Measurements from ENCODE around the gene TMEM163. TPM values are rescaled to one million over a fixed set of nuclear protein-coding genes. Genes with fewer than 3 reads are reported as not detected.
"Not testable (repeated sequence)": the region's sequence is repeated elsewhere in the genome, so short reads cannot be mapped to it uniquely, and the experiment has no call there.

Gene TMEM163
- polyA plus RNA-seq, 3 donors: 1.7 to 2.3 (median 1.8) TPM

DNA sequence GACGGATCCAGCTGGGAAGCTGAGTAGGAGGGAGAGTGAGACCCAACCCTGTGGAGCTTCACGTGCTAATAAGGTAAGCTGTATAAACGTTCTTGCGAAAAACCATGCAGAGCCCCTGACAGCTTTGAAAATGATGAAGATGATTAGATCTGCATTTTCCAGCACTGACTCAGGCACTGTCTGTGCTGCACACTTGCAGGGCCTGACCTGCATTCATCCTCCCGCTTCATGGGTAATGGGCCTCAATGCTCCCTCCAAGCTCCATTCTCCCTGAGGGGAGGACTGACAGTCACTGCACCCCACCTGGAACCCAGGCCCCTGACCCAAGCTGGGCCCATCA lies 205.4 kb downstream of the TMEM163 start:
- no peak for DNase-seq (ENCODE audit: extremely low read depth in 1 of 11, low read depth in 9 of 11, low spot score in 4 of 11)

DNA sequence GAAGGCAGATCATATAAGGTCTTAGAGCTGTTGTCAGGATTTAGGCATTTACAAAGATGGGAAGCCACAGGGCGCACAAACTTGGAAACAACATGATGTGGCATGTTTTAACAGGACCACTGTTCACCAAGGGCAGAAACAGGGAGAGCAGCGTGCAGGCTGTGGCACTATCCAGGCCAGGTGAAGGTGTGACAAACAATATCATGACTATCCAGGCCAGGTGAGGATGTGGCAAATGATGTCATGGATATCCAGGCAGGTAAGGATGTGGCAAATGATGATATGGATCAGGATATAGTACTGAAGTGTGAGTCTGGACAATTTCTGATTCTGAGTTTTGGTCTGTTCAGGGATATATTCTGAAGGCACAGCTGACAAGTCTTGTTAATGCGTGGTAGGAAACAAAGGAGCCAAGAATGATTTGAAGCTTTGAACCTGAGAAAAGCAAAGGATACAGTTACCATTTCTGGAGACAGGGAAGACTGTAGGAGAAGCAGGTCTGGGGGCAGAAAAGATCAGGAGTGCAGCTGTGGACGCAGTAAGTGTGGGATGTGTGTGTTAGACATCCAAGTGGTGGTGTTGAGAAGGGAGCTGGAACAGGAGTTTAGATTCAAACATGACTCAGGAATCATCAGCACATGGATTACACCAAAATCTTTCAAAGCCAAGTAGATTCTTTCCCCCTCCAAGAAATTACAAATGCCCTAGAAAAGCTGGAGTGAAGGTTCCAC lies 205.9 kb downstream of the TMEM163 start:
- no peak for DNase-seq (ENCODE audit: extremely low read depth in 1 of 11, low read depth in 9 of 11, low spot score in 4 of 11)

DNA sequence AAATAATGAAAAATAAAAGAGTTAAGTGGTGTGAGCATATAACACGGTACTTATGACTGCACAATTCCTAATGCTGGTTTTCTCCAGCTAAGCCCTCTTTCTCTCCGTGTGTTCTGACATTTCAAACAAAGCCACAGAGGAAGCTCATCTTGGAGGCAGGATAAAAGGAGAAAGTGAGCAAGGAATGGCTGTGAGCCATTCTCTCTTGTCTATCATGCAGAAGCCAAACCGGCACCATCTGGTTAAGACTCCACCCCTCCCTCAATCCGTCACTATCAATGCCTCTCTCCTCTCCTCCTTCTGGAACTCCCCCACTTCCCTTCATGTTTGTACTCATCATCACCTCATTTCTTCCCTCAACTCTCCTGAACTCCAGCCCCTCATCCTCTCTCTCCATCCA lies 210.4 kb downstream of the TMEM163 start:
- DNase-seq (ENCODE audit: extremely low read depth in 1 of 11, low read depth in 9 of 11, low spot score in 4 of 11): no peak

DNA sequence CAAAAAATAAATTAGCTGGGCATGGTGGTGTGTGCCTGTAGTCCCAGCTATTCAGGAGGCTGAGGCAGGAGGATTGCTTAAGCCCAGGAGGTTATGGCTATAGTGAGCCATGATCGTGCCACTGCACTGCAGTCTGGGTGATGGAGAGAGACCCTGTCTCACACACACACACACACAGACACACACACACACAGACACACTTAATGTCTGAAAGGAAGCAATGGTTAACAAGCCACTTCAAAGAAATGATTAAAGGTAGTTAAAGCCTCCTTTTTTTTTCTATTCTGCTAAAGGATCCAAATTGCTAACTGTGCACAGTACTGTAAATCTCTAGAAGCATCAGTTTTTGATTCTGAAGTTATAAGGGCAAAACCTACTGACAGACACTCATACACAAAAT lies 211.1 kb downstream of the TMEM163 start:
- no peak for DNase-seq (ENCODE audit: extremely low read depth in 1 of 11, low read depth in 9 of 11, low spot score in 4 of 11)

DNA sequence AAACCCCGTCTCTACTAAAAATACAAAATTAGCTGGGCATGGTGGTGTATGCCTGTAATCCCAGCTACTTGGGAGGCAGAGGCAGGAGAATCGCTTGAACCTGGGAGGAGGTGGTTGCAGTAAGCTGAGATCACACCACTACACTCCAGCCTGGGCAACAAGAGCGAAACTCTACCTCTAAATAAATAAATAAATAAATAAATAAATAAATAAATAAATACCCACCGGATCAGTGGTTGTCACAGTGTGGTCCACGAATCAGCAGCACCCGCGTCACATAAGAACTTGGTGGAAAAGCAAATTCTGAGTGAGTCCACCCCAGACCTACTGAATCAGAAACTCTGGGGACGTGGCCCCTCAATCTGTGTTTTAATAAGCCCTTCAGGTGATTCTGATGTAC lies 211.6 kb downstream of the TMEM163 start:
- not testable (repeated sequence) for DNase-seq (ENCODE audit: extremely low read depth in 1 of 11, low read depth in 9 of 11, low spot score in 4 of 11)

DNA sequence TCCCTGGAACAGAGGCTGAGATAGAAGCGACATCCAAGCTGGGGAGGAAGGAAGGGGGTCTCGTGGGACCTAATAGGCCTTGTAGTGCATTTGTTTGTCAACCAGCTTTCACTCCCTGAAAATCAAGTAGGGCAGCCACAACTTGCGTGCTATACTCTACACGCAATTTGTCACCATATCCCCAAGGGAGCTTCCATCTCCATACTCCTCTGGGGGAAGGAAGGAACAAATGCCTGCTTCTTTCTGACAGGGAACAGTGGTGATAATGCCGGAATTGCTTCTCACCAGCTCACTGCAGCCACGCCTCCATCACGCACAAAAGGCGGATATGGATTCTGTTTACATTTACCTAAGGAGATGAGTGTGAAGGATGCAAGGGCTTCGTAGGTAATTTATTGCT lies 213.4 kb downstream of the TMEM163 start:
- DNase-seq (ENCODE audit: extremely low read depth in 1 of 11, low read depth in 9 of 11, low spot score in 4 of 11): no peak

DNA sequence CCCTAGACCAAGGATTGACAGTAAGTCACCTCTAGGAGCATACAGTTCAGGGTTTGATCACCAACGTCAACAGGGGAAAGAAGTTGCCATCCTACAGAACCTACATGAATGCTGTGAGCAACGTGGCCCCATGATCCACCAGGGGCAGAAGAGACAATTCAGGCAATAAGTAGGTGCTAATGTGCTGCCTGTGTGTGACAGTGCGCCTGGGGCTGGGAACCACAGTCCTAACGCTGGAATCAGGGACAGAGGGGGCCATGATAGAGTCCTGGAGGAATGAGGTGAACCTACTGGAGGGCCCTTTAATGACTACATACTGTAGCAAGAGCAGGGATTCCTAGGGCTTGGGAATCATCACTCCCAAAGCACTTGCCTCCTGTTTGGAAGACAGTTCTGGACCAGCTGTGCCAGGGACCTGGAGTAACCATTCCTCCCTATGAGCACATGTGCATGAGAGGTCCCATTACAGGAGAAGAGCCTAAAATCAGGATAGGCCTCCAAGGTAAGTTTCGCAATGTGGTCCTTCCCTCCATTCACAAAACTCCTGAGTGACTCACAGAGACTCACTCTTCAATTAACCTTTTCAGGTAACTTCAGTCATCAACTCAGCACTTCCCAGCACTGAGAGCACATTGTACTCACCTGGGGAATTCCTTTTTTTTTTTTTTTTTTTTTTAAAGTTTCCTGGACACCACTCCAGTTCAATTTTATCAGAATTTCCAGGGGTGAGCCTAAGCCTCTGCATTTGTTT lies 214.0 kb downstream of the TMEM163 start:
- no peak for DNase-seq (ENCODE audit: extremely low read depth in 1 of 11, low read depth in 9 of 11, low spot score in 4 of 11)

DNA sequence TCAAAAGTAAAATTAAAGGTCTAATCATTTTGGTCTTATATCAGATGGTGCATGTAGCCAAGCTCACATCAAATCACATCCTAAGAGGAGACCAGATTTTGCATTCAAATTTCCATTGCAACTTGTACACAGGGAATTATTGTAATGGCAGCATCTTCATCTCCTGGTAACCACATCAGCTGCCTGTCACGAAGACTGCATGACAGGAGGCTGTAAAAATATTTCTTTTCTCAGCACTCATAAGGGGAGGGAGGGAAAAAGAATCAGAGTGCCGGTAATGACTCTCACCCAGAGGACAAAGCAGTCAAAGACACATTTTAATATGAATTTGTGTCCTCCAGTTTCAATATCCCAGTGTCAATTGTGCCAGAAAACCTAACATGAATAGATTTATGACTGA lies 216.7 kb downstream of the TMEM163 start:
- no peak for DNase-seq (ENCODE audit: extremely low read depth in 1 of 11, low read depth in 9 of 11, low spot score in 4 of 11)

DNA sequence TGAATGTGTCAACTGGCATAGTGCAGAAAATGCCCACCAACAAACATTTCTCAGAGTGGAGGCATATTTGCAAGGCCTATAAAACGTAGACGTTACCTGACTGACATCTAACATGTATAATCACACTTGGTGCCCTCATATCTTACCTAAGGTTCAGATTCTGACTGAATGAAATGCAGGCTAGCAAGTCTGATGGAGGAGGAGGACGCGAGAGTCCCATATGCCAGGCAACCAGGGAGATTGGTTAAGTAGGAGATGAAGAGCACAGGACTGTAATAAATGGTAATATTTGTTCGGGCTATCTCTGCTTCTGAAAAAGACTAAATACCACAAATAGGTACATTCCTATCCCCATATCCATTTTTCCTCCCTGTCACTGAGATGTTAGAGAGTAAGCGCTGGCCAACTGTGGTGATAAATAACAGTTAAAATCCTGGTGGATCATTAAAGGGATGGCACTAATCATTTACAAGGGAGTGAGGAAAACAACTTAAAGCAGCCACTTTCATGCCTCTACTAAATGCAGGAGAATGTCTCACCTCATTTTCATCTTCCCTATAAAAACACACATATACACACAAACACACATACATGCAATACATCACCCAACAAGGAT lies 217.2 kb downstream of the TMEM163 start:
- no peak for DNase-seq (ENCODE audit: extremely low read depth in 1 of 11, low read depth in 9 of 11, low spot score in 4 of 11)

DNA sequence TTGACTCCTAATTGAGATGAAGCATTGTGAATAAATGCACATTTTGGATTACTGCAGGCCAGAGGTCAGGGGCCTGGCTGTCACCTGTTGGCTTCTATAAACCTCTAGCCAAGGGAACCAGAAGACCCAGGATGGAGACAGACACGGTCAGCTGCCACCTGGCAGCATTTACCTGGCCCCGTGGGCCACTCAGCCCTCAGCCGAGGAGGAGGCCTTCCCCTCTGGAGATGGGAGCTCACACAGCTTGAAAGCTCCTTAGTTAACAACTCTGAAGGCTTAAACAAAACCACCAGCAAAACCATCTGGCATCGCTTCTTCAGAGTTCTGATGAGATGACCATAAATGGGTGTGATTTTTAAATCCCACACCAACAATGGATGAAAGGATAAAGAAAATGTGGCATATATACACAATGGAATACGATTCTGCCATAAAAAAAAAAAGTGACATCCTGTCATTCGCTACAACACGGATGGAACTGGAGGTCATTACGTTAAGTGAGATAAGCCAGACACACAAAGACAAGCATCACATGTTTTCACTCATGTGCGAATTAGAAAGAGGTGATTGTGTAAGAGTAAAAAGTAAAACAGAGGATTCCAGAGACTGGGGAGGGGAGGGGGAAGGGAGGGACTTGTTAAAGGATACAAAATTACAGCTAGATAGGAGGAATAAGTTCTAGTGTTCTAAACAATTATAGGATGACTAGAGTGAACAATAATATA lies 218.4 kb downstream of the TMEM163 start:
- no peak for DNase-seq (ENCODE audit: extremely low read depth in 1 of 11, low read depth in 9 of 11, low spot score in 4 of 11)

DNA sequence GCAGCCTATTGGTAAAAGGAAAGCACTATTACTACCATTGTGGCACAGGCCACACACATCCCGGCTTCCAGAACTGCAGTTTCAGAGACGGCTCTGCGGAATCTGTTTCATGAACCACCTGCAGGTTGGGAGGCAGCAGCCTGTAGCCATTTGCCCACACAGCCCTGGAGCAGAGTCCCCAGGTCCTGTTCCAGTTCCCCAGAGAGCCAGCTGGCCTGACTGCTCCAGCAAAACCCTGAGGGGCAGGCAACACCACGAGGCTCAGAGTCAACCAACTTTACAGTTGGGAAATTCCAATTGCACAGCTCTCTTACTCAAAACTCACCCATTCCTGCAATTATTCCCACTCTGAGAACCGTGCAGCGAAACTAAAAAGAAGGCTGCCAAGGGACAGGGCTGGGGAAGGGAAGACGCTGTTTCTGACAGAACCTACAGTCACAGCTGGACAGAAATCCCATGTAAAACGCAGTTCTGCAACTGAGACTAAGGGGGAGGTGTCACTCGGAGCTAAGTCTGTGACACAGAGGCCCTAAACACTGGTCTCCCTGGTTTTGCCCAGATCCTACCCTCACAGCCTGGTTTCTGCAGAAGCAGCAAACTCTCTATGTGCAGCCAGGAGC lies 219.4 kb downstream of the TMEM163 start:
- no peak for DNase-seq (ENCODE audit: extremely low read depth in 1 of 11, low read depth in 9 of 11, low spot score in 4 of 11)

DNA sequence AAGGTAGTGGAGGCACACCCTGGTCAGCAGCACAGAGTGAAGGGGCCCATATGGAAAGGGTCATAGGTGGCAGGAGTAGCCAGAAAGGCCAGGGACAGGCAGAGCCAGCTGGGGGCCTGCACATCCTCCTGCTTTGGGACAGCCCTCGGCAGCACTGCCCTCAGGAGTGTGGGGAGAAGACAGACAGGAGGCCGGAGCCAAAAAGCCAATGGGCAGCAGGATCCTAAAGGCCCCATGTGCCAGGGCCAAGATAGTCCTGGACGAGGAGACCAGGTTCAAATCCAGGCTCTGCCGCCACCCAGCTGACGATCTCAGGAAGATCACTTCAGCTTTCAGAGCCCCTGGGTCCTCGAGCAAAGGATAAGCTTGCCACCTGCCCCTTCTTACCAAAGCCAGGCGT lies 220.1 kb downstream of the TMEM163 start:
- no peak for DNase-seq (ENCODE audit: extremely low read depth in 1 of 11, low read depth in 9 of 11, low spot score in 4 of 11)

DNA sequence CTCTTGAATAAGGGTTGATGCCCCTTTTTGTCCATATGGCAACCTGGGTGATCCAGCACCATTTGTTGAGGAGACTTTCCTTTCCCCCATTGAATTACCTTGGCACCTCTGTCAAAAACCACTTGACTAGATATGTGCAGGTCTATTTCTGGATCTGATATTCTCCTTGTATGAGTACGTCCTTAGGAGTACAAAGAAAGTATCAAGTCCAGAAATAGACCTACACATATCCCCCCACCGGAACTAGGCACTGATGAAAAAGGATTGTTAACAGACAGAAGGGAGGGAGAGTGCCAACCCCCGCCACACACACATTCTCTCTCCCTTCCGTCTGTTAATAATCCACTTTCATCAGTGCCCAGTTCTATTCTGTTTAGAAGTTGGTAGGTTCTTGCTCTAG lies 225.0 kb downstream of the TMEM163 start:
- DNase-seq (ENCODE audit: extremely low read depth in 1 of 11, low read depth in 9 of 11, low spot score in 4 of 11): no peak

DNA sequence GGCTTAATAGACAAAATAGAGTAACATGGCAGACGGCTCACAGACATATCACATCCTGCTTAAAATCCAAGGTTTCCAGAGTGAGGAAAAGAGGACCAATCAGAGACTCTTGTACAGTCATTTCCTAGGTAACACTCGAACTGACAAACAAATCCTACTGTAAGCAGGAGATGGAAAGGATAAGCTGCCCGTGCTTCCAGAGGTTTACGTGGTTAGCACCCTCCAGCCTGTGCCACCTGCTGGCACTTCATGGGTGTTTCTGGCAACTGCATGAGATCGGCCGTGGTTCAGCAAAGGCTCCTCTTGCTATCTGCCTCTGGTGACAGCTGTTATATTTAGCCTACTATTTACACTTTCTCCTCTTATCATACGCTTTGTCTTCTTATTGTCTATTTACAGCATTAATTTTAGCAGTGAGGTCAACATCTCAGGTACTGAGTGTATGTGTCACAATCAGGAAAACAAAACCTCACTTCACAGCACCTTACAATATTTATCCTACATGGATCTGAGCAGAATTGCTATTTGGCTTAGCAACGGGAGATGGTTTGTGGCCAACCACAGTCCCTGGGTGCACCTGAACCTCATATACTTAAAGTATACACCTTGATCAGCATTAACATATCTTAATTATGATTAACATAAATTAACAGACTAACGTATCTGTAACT lies 226.9 kb downstream of the TMEM163 start:
- no peak for DNase-seq (ENCODE audit: extremely low read depth in 1 of 11, low read depth in 9 of 11, low spot score in 4 of 11)

DNA sequence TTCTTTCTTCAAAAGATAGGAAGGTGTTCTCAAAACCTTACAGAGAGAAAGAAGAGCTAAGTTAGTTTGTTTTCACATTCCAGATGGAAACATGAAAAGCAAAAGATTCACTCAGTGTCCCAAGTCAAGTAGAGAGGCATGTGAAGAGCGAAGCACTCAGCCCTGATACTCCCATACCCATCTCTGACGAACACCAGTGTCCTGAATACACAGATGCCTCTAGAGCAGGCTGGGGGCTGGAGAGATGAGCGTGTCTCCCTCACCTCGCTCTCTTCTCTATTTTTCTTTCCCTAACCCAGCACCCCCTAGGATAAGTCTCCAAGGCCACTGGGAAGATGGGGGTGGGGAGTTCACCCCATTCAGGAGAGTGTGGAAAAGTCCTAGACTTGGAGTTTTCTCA lies 227.8 kb downstream of the TMEM163 start:
- no peak for DNase-seq (ENCODE audit: extremely low read depth in 1 of 11, low read depth in 9 of 11, low spot score in 4 of 11)

DNA sequence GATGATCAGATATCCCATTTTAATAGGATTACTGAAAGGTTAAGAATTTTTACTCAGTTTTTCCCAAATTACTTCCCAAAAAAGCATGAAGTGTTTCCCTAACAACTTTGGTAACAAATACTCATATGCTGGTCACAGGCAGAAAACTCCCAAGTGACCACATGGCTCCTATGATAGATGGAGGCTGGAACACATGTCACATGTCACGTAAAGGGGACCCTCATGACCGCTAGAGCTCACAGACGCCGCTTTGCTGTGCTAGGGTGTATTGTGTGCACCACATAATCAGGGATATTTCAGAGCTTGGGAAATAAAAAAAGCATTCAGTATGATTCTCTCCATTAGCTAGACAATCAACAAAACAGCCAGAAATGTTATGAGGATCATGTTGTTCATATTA lies 228.2 kb downstream of the TMEM163 start:
- no peak for DNase-seq (ENCODE audit: extremely low read depth in 1 of 11, low read depth in 9 of 11, low spot score in 4 of 11)

DNA sequence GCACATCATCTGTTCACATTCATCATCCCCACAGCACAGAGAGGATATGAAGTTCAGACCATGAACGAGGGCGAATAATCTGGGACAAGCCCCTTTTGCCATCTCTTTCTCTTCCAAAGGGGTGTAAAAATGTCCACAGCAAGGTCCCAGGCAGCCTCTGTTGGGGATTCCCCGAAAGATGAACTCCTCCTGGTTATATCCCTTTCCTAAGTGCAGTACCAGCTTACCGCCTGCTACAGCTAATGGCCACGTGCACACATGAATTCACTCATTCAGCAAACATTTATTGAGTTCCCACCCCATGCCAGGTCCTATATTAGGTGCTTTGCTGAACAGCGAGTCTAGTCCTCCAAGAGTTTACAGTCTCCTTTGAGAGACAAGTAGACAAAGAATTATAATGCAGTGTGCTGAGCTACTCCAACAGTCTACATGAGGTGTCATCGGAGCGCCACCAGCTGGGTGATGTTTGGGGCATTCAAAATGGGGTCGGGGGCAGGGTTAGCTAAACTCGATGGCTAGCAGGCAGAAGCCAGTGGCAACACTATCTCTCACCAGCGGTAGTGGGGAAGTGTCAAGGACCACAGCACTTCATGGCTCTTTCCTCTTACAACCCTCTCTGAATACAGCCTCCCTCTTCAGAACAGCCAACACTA lies 228.9 kb downstream of the TMEM163 start:
- DNase-seq (ENCODE audit: extremely low read depth in 1 of 11, low read depth in 9 of 11, low spot score in 4 of 11): no peak

DNA sequence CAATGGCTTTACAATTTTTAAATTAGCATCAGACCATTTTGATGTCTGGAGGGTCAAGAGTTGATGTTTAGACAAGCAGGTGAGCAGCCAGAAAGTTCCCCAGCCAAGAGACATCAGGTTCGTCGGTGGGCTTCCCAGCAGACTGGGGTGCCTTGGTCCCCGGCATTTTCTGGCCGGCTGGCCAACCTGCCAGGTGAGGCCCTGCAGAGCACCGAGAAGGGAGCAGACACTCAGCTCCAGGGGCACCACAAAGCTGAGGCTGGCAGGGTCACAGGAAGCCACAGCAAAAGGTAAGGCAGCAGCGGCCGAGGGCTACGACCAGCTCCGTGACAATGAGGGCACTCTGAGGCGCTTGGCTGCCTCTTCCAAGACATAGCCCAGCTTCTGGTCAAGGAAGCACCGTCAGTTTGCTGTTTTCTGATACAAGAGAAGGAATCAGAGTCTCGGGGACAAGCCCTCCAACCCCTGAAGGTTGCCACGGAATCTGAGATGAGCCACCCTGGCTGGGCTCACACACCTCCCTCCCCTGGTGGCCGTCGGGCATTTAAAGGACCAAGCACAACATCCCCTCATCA lies 235.9 kb downstream of the TMEM163 start:
- DNase-seq (ENCODE audit: extremely low read depth in 1 of 11, low read depth in 9 of 11, low spot score in 4 of 11): no peak

All from renal cortex interstitium (tissue), 11 donors.